GM19043 (cell line): ENCODE results near the gene SPACA7.

Experiments used
- ATAC-seq: cut with Tn5 transposase; IDR thresholded peaks from one replicate; pipeline ENCODE4 v1.9.1; 2021; ENCODE audit warnings: low read depth; ENCODE audit not compliant: unreplicated experiment

SPACA7 gene

GRCh38 chr13:112376050-112376681, at the start of gene SPACA7:
Gene SPACA7, plus strand, starts transcription at chr13:112376355. Its CDS starts 31 bp downstream, at chr13:112376386.
- ATAC-seq: no peak

- ATAC-seq: no peak
These were observed 49.3 kb upstream of the SPACA7 start for GRCh38 chr13:112326821-112327370.

- ATAC-seq: no peak
These were observed 47.2 kb upstream of the SPACA7 start for GRCh38 chr13:112328936-112329335.

GRCh38 chr13:112329376-112329775, 46.8 kb upstream of the SPACA7 start:
- ATAC-seq: no peak

- no peak for ATAC-seq
These were observed 46.1 kb upstream of the SPACA7 start for GRCh38 chr13:112330066-112330465.

GRCh38 chr13:112330479-112331381, 45.4 kb upstream of the SPACA7 start:
- ATAC-seq: no peak

GRCh38 chr13:112331675-112332074, 44.5 kb upstream of the SPACA7 start:
- no peak for ATAC-seq

- no peak for ATAC-seq
These were observed 43.4 kb upstream of the SPACA7 start for GRCh38 chr13:112332727-112333126.

- no peak for ATAC-seq
These were observed 42.2 kb upstream of the SPACA7 start for GRCh38 chr13:112333756-112334543.

GRCh38 chr13:112335135-112335534, 41.0 kb upstream of the SPACA7 start:
- no peak for ATAC-seq

GRCh38 chr13:112341446-112341845, 34.7 kb upstream of the SPACA7 start:
- no peak for ATAC-seq

GRCh38 chr13:112341976-112342735, 34.0 kb upstream of the SPACA7 start:
- ATAC-seq: no peak

GRCh38 chr13:112342841-112343361, 33.3 kb upstream of the SPACA7 start:
- no peak for ATAC-seq

- no peak for ATAC-seq
These were observed 32.6 kb upstream of the SPACA7 start for GRCh38 chr13:112343591-112343990.

- ATAC-seq: no peak
These were observed 30.4 kb upstream of the SPACA7 start for GRCh38 chr13:112345826-112346172.

- no peak for ATAC-seq
These were observed 29.8 kb upstream of the SPACA7 start for GRCh38 chr13:112346173-112346898.

GRCh38 chr13:112346899-112347229, 29.3 kb upstream of the SPACA7 start:
- ATAC-seq: no peak

- ATAC-seq: no peak
These were observed 28.2 kb upstream of the SPACA7 start for GRCh38 chr13:112347986-112348385.

GRCh38 chr13:112348642-112349345, 27.4 kb upstream of the SPACA7 start:
- ATAC-seq: no peak
